NCI-H2081 treated with DMSO at 0.1 percent for 48 hours (cell line): ENCODE results near the gene COBLL1.

Source experiments
- DNase-seq: peaks from one replicate; lab custom pipeline; 2025; lab: John Stamatoyannopoulos, UW

Gene COBLL1

DNA sequence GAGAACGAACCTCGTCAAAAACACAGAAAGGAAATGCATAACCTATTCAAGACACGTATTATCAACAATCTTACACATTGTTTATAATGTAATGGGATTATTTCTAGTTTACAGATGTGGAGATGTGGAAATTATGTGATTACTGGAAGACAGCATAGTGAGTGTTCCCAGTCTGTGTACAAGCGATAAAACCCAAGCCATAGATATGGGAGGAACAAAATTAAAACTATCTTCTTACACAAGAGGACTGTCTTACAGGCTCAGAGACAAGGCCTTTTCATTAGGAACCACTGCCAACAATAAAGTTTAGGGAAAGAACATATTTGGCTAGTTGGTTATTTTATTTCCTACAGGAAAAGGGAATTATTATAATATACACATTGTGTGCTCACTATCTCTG is 20.3 kb downstream of the COBLL1 start:
- DNase-seq, result no peak

- DNase-seq, result no peak
Observed at GRCh38 chr2:164818149-164819136, 23.2 kb downstream of the COBLL1 start.

DNA sequence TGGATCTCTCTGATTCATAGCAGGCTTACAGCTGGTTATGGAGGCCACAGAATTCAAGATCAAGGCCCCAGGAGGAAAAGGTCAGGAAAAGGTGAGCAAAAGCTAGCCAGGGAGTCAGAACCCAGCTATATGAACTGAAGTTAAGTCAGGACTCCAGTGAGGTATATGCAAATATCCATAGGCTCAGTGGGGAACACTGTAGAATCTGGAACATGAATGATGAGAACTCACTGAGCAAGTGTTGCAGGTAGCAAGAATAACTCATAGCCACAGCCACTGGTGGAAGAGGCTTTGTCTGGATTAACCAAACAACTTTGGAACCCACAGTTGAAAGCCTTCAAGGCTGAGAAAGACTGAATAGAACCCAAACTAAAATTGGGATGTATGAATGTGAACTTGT is 24.7 kb downstream of the COBLL1 start:
- DNase-seq, result no peak

DNA sequence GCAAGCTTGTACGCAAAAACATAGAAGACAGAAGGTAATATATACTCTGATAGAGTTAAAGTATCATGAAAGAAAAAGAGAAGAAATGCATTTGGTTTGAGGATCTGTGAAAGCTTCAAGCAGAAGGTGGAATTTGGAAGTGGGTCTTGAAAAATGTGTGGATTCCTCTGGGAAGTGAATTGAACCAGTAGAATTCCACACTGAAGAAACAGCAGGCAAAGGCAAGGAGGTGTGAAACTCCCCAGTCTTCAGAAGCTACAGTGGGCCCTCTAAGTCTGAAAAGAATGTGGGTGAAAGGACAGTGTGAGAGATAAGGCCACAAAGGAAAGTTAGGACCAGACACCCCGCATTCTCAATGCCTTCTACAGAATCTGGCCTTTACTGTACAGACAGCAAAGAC is 25.6 kb downstream of the COBLL1 start:
- DNase-seq, result no peak

DNA sequence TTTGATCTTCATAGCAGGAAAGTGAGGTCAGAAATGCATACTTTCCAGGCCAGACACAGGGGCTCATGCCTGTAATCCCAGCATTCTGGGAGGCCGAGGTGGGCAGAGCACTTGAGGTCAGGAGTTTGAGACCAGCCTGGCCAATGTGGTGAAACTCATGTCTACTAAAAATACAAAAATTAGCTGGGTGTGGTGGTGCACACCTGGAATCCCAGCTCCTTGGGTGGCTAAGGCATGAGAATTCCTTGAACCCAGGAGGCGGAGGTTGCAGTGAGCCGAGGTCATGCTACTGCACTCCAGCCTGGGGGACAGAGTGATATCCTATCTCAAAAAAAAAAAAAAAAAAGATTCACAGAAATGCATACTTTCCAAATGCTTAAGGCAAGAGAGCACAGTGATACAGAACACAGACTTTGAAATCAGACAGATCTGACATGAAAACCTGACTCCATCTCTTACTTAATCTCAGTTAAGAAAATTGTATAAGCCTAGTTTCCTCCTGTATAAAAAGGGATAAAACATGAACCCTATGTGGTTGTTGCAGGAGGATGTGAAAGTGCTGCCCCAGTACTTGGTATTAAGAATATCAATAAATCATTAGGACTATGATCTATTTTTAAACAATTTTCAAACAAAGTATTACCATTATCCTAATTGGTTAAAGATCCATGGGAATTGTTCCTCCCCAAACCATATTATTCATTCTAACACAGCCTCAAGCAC is 26.4 kb downstream of the COBLL1 start:
- no peak for DNase-seq

DNA sequence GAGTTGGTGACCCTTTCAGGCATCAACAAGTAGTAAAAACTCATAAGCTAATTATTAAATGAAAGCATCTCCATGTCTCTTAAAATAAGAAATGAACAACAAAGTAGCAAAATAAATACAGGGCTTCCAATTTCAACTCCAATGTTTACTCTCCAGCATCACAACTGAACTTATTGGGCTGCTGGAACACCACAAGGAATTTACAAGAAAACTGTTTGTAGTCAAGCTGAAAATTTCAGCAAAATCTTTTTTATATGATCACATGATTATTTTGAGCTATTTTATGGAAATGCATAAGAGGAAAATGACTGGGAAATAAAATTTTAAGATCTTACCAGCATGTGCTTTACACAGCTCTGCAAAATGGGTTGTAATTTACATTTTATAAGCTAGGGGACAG is 28.1 kb downstream of the COBLL1 start:
- no peak for DNase-seq

DNA sequence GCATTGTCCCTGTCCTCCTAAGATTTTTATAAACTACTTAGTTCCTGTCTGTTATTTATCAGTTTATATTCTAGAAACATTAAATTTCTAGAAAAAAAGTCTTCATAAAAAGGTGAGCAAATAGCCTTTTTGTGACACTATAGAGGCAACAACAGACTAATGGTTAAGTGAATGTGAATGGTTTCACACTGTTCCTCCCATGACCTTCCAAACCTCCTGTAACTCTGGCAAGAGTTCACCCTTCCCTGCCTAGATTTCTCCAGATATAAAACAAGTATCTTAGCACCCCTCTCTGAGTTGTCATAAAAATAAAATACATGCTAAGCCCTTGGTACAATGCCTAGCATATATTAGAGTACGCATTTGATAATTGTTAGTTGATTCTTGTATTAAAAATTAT is 29.2 kb downstream of the COBLL1 start:
- DNase-seq, result no peak

GRCh38 chr2:164811819-164812218 is 29.8 kb downstream of the COBLL1 start:
- DNase-seq, result no peak

DNA sequence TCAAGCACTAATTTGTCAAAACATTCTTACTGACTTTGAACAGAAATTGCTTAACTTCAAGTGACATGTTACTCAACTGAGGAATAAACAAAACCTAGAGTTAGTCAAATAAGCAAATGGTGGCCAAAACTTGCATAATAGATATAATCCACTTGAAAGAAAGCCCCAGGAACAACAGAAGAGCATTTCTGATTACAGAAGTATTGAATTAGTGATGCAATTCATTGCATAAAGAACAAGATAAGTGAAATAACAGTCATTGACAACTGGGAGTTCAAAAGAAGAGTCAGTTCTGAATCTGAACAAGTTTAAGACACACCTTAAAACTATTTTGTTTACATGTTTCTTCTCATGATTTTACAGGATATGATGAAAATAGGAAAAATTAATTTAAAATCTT is 30.8 kb downstream of the COBLL1 start:
- no peak for DNase-seq

DNA sequence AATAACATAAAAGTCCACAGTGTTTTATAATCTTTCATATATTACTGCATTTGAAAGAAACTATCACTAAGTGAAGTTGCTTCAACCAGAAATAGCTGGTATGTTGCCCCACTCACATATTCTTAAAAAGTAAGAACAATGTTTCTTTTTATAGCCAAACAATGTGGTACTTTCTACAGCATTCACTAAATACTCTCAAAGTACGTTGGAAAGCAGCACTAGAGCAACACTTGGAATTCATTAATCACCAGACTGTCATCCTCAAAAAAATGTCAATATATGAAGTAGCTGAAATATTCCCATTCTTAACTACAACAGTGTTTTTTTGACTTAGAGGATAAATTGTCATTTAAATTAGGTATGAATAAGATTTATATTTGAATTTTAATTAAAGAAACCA is 32.8 kb downstream of the COBLL1 start:
- no peak for DNase-seq

GRCh38 chr2:164803776-164804466 is 37.7 kb downstream of the COBLL1 start:
- DNase-seq, result no peak

DNA sequence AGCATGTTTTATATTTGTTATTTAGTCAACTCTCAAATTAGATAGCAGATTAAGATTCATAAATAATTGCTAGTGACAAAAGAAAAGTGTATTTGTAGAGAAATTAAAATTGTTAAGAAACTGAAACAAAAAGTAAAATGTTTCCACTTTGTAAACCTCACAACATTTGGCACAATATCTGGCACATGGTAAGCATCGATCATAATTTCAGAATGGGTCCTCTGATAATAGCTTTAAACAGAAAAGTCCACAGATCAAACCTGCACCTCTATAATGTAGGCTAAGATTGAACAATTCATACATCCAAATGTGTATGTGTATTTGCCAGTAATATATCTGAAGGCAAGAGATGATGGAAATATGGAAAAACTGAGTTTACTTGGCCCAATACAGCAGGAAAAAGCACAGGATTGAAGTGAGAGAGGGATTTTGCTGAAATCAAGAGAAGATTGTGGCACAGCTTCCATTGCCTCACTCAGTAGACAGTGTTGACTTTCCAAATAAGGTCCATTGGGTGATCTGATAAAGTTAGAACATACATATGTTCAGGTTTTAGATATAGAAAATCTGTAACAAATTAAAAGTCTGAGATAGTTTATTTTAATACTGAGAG is 39.4 kb downstream of the COBLL1 start:
- no peak for DNase-seq

GRCh38 chr2:164800572-164800971 is 41.1 kb downstream of the COBLL1 start:
- DNase-seq, result no peak

- no peak for DNase-seq
Observed at GRCh38 chr2:164797627-164798026, 44.0 kb downstream of the COBLL1 start.

- no peak for DNase-seq
Observed at GRCh38 chr2:164796999-164797398, 44.6 kb downstream of the COBLL1 start.

DNA sequence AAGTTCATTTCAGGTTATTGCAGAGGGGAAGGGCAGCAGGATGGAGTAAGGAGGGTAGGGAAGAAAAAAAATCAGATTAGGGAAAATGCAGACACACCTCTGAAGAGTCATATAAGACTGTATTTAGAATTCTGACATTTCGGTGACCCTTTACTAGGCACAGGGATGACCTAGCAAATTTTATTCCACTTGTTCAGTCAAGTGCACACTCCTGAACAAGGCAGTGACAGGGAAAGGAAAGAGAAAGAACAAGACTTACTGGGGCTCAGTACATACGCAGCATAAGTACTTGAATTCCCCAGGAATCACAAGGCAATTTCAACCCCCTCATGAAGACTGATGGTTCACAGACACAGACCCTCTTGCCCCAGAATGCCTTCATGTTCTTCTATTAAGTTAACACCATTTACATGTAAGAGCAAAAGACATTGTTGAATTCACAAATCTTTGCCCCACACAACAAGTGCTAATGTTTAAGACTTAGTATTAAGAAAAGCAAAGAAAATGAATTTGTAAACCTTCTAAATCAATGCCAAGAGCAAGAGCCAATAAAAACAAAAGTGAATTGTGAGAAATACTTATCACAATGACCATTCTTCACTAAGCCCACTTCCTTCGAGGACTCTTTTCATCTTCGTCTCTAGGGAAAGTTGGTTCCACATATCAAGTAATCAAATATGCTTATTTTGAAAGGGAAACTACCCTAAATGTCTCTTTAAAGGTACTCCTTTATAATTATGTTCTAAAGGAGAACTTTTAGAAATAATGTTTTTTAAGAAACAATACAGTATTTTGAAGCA is 47.0 kb downstream of the COBLL1 start:
- no peak for DNase-seq

DNA sequence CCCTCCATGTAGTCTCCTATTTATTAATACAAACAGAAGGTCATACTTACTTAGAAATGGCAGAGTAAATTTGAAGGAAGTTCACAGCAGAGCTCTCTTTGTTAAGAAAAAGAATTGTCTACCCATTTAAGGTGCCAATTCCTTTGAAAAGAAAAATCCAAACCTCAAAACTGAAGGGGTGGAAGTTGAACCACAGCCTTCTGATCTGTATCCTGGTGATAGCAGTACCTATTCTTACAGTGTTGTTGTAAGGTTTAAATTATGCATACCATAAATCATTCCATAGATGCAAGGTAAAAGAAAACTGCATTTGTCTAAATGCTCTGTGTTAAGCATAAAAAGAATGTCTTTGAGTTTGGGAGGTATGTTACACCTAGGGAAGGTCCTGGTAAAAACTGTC is 47.6 kb downstream of the COBLL1 start:
- DNase-seq, result no peak

- DNase-seq, result no peak
Observed at GRCh38 chr2:164793529-164793928, 48.1 kb downstream of the COBLL1 start.

- no peak for DNase-seq
Observed at GRCh38 chr2:164792316-164793170, 49.1 kb downstream of the COBLL1 start.

GRCh38 chr2:164789968-164790367 is 51.7 kb downstream of the COBLL1 start:
- DNase-seq, result no peak
